HepG2 (cell line): Measurements from ENCODE around the gene BICDL2. TPM values are rescaled to one million over a fixed set of nuclear protein-coding genes. Genes with fewer than 3 reads are reported as not detected.
A peak's percentile ranks its signal among the peaks of the same experiment; 100 is the strongest.

Source experiments
- ARNTL ChIP-seq: sonication (generic); formaldehyde crosslinking; IDR thresholded peaks from 2 replicates; pipeline ENCODE4 v1.4.0; 2020; ENCODE audit warnings: mild to moderate bottlenecking, missing genetic modification reagents
- BCL3 ChIP-seq: sonication (generic); formaldehyde crosslinking; IDR thresholded peaks from 2 replicates; pipeline ENCODE4 v1.5.1; 2020; ENCODE audit warnings: mild to moderate bottlenecking, missing genetic modification reagents, moderate library complexity
- CBX5 ChIP-seq: sonication (generic); formaldehyde crosslinking; IDR thresholded peaks from 2 replicates; pipeline ENCODE4 v1.4.0; 2020; ENCODE audit warnings: missing genetic modification reagents, borderline replicate concordance
- DNMT1 ChIP-seq: sonication (generic); formaldehyde crosslinking; IDR thresholded peaks from 2 replicates; pipeline ENCODE4 v1.5.1; 2020; ENCODE audit warnings: mild to moderate bottlenecking, missing genetic modification reagents
- FOSL2 ChIP-seq: sonication (generic); formaldehyde crosslinking; IDR thresholded peaks from 2 replicates; pipeline ENCODE4 v1.4.0; 2020; ENCODE audit warnings: missing genetic modification reagents
- HNF4A ChIP-seq: sonication (generic); formaldehyde crosslinking; IDR thresholded peaks from 2 replicates; pipeline ENCODE4 v1.4.0; 2020; ENCODE audit warnings: missing genetic modification reagents
- MED13 ChIP-seq: sonication (generic); formaldehyde crosslinking; IDR thresholded peaks from 2 replicates; pipeline ENCODE4 v1.5.0; 2020; ENCODE audit warnings: missing genetic modification reagents
- MXI1 ChIP-seq: IDR thresholded peaks from 3 replicates; pipeline ENCODE4 v1.6.1; 2012; ENCODE audit warnings: low read depth, low read length, inconsistent platforms, borderline replicate concordance
- POLR2AphosphoS2 ChIP-seq: IDR thresholded peaks from 2 replicates; pipeline ENCODE4 v1.6.1; 2011; ENCODE audit warnings: low read depth, low read length, improper control_type of control experiment
- REST ChIP-seq, 2 experiments: IDR thresholded peaks; 2 replicates each; pipeline ENCODE4 v1.6.1; 2011 to 2012; ENCODE audit warnings: low read length in 2 of 2, borderline replicate concordance in 1 of 2, low read depth in 1 of 2, mild to moderate bottlenecking in 1 of 2, moderate library complexity in 1 of 2
- THAP9 ChIP-seq: sonication (generic); formaldehyde crosslinking; IDR thresholded peaks from 2 replicates; pipeline ENCODE4; 2020; ENCODE audit warnings: missing genetic modification reagents, mild to moderate bottlenecking, borderline replicate concordance
- TRIM24 ChIP-seq: sonication (generic); formaldehyde crosslinking; IDR thresholded peaks from 2 replicates; pipeline ENCODE4 v1.8.0; 2022; ENCODE audit warnings: mild to moderate bottlenecking, missing genetic modification reagents
- ZBTB26 ChIP-seq: IDR thresholded peaks from 2 replicates; pipeline ENCODE4 v1.6.1; 2016; ENCODE audit warnings: missing compliant biosample characterization, missing genetic modification reagents, borderline replicate concordance
- ZBTB7A ChIP-seq: sonication (generic); formaldehyde crosslinking; IDR thresholded peaks from 2 replicates; pipeline ENCODE4 v1.8.0; 2022; ENCODE audit warnings: mild to moderate bottlenecking, missing genetic modification reagents
- ZBTB7B ChIP-seq: sonication (generic); formaldehyde crosslinking; IDR thresholded peaks from 2 replicates; pipeline ENCODE4 v1.4.0; 2020; ENCODE audit warnings: missing genetic modification reagents
- ZFP1 ChIP-seq: IDR thresholded peaks from 2 replicates; pipeline ENCODE4 v1.6.1; 2016
- ZFY ChIP-seq: sonication (generic); formaldehyde crosslinking; IDR thresholded peaks from 2 replicates; pipeline ENCODE4 v1.4.0; 2020; ENCODE audit warnings: missing genetic modification reagents
- ZNF33B ChIP-seq: sonication (generic); formaldehyde crosslinking; IDR thresholded peaks from 2 replicates; pipeline ENCODE4 v1.5.1; 2020; ENCODE audit warnings: mild to moderate bottlenecking, missing genetic modification reagents
- ZNF460 ChIP-seq: sonication (generic); formaldehyde crosslinking; IDR thresholded peaks from 2 replicates; pipeline ENCODE4 v1.5.1; 2020; ENCODE audit warnings: missing genetic modification reagents, mild to moderate bottlenecking, borderline replicate concordance
- ZNF577 ChIP-seq: sonication (generic); formaldehyde crosslinking; IDR thresholded peaks from 2 replicates; pipeline ENCODE4 v1.4.0; 2020; ENCODE audit warnings: mild to moderate bottlenecking, low read depth, missing genetic modification reagents, borderline replicate concordance
- polyA plus RNA-seq, 8 experiments: library from polyadenylated mRNA; depleted of rRNA in 3 of 8; stranded (reverse) in 7 of 8; unstranded in 1 of 8; fragments of >200 nt; fragmentation: Illumina TruSeq in 4 of 8; extraction: Trizol in 4 of 8; gene quantifications; 2 replicates each; pipeline versions ENCODE4 v1.2.1 to v1.2.3, GENCODE V29; 2011 to 2016; ENCODE audit warnings: low read depth in 4 of 8, missing spikeins in 1 of 8, mixed read lengths in 1 of 8; ENCODE audit not compliant: insufficient read depth in 1 of 8
- total RNA-seq, 5 experiments: library from RNA; depleted of rRNA; stranded (reverse); fragments of >200 nt; fragmentation: Illumina TruSeq; extraction: Trizol; gene quantifications; 2 replicates each; pipeline ENCODE4 v1.2.3, GENCODE V29; 2016; ENCODE audit warnings: low read depth in 1 of 5

BICDL2 gene
- total and polyA plus RNA-seq, 2 of the 13 experiments (the other 11 are each of a cell fraction or from before 2014, with no cell fraction given), result 0.12 TPM; not detected in 1

- TF ChIP-seq ZBTB26 (CRISPR knock-in tag) (peak; percentile 98), CBX5 (CRISPR knock-in tag) (peak; percentile 58; the same call in 1 of the 2 replicates), ZFY (CRISPR knock-in tag) (peak; percentile 57; the same call in 1 of the 2 replicates), ZFP1 (CRISPR knock-in tag) (no peak), POLR2AphosphoS2 (peak; percentile 62), ZBTB7B (CRISPR knock-in tag) (peak; percentile 73), REST (IDR thresholded peaks at IDR 0.05; ENCODE audit: borderline replicate concordance in 1 of 2, low read depth in 1 of 2, low read length in 2 of 2) (peak in 1 of 2 experiments; percentile 13; a peak in 1 of 4 replicates), HNF4A (CRISPR knock-in tag) (peak; percentile 97), ZNF33B (peak; percentile 24; the same call in 1 of the 2 replicates), ZBTB7A (CRISPR knock-in tag) (peak; percentile 51; the same call in 1 of the 2 replicates), MED13 (CRISPR knock-in tag) (0 out of 2 replicates have a peak, but pooled peaks have one; percentile 22), ZNF460 (CRISPR knock-in tag) (no peak), TRIM24 (CRISPR knock-in tag) (no peak), THAP9 (CRISPR knock-in tag) (peak; percentile 39; the same call in 1 of the 2 replicates), DNMT1 (CRISPR knock-in tag) (0 out of 2 replicates have a peak, but pooled peaks have one; percentile 43), FOSL2 (CRISPR knock-in tag) (peak; percentile 86), ARNTL (CRISPR knock-in tag) (peak; percentile 50; the same call in 1 of the 2 replicates), BCL3 (peak; percentile 69), ZNF577 (CRISPR knock-in tag) (no peak), MXI1 (no peak; the same call in 2 of the 3 replicates)
Measured at GRCh38 chr16:3065069-3065741, 28.5 kb upstream of the BICDL2 start, which contains the start of gene IL32 (continued).
